22Rv1 (cell line): ENCODE results near the gene CCDC40.

Experiments used
- ZFX ChIP-seq: fragments of 450-650 bp; IDR thresholded peaks from 2 replicates; pipeline ENCODE4 v1.6.1; 2017; ENCODE audit warnings: antibody characterized with exemption, borderline replicate concordance
- TF ChIP-seq, protein P1 (sequence below): fragments of 450-650 bp; IDR thresholded peaks from 2 replicates; pipeline ENCODE4 v1.5.1; 2017; ENCODE audit warnings: mild to moderate bottlenecking

DNA sequence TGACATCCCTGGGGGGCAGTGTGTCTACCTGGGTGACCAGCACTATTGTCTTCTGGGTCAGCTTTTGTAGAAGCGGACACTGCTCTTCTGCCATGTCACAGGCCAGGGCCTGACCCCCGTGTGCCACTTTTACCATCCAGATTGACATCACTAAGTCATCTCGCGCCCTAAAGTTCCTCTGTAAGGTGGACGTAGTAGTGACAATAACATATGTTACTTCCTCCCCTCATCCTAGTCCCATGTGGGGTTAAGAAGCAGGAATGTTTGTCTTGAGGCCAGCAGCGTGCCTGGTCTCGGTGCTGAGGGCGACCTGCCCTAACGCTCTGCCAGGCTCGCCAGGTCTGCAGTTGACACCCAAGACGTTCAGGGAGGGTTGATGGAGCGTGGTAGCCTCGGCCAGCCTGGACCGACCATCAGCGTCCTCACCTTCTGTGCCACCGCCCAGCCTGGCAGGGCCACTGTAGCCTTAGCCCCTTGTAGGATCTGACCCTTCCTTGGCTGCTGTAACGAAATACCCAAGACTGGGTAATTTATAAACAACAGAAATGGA is 85.7 kb downstream of the CCDC40 start:
- TF ChIP-seq, protein P1, sequence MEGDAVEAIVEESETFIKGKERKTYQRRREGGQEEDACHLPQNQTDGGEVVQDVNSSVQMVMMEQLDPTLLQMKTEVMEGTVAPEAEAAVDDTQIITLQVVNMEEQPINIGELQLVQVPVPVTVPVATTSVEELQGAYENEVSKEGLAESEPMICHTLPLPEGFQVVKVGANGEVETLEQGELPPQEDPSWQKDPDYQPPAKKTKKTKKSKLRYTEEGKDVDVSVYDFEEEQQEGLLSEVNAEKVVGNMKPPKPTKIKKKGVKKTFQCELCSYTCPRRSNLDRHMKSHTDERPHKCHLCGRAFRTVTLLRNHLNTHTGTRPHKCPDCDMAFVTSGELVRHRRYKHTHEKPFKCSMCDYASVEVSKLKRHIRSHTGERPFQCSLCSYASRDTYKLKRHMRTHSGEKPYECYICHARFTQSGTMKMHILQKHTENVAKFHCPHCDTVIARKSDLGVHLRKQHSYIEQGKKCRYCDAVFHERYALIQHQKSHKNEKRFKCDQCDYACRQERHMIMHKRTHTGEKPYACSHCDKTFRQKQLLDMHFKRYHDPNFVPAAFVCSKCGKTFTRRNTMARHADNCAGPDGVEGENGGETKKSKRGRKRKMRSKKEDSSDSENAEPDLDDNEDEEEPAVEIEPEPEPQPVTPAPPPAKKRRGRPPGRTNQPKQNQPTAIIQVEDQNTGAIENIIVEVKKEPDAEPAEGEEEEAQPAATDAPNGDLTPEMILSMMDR, result no peak
- TF ChIP-seq ZFX, result no peak
